ENCODE measurements around the gene F13A1. TPM values are rescaled to one million over a fixed set of nuclear protein-coding genes. Genes with fewer than 3 reads are reported as not detected.

Gene F13A1
- total and polyA plus RNA-seq, 8 donors = 6.9 to 74.7 (median 35.9) TPM

- Histone ChIP-seq H3K9me3 (no peaks in the 10 kb centered on the region), H3K36me3 (no peaks in the 10 kb centered on the region), H3K4me3 (no peak overlapping the region), H3K27me3 (peaks cover 0 to 7% (median 0%) of the 10 kb centered on the region in 3 donors), H3K27ac (no peak overlapping the region), H3K4me1 (no peaks in the 10 kb centered on the region)
- WGBS, 5 donors = 92 to 96% (median 93%) methylated on average over 3 of the region's 3 CpGs
- no peak for DNase-seq
- TF ChIP-seq, protein P1, sequence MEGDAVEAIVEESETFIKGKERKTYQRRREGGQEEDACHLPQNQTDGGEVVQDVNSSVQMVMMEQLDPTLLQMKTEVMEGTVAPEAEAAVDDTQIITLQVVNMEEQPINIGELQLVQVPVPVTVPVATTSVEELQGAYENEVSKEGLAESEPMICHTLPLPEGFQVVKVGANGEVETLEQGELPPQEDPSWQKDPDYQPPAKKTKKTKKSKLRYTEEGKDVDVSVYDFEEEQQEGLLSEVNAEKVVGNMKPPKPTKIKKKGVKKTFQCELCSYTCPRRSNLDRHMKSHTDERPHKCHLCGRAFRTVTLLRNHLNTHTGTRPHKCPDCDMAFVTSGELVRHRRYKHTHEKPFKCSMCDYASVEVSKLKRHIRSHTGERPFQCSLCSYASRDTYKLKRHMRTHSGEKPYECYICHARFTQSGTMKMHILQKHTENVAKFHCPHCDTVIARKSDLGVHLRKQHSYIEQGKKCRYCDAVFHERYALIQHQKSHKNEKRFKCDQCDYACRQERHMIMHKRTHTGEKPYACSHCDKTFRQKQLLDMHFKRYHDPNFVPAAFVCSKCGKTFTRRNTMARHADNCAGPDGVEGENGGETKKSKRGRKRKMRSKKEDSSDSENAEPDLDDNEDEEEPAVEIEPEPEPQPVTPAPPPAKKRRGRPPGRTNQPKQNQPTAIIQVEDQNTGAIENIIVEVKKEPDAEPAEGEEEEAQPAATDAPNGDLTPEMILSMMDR (IDR thresholded peaks at IDR 0.05) = no peak
- TF ChIP-seq EP300 (IDR thresholded peaks at IDR 0.05) = no peak
- TF ChIP-seq POLR2A (IDR thresholded peaks at IDR 0.05) = no peak
- TF ChIP-seq POLR2AphosphoS5 (IDR thresholded peaks at IDR 0.05) = no peak
- intact Hi-C loops (cut with DNase I; ENCODE audit: low total_unique reads) = no loop called here
Observed at GRCh38 chr6:6154335-6154734, 166.1 kb downstream of the F13A1 start.

- no peak for DNase-seq
- WGBS, 5 donors = 36 to 51% (median 48%) methylated on average over 6 of the region's 6 CpGs
- intact Hi-C loops (cut with DNase I; ENCODE audit: low total_unique reads) = no loop called here
Observed at GRCh38 chr6:6152060-6152459, 168.4 kb downstream of the F13A1 start.

DNA sequence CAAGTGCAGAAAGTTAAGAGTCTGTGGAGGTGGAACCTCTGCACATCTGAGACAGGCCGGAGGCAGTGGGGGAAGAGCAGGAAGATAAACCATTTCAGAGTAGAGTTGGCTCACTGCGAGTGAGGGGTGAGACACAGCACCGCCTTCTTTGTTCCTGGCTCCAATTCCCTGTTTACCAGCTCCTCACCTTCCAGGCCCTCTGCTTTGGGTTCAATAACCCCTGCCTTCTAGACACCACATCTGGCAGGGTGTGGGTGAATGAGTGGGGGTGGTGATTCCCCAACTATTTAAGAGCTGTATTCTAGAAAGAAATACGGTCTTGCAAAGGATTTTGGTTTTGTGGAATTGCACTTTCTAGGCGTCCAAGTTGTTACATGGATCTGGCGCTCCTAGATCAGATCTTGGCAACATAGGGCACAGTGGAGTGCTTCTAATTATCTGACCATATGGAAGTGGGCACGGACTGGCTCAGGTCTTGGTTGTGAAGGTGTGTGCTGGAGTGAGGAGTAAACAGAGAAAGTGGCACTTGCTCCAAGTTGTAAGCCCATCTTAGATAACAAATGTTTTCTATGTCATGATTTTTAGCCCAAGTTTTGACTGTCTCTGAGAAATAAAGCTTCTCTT, 172.2 kb downstream of the F13A1 start:
- Histone ChIP-seq H3K27me3 (peaks cover 0 to 7% (median 0%) of the 10 kb centered on the region in 3 donors), H3K4me1 (no peaks in the 10 kb centered on the region), H3K27ac (no peak overlapping the region), H3K4me3 (no peak overlapping the region), H3K9me3 (peaks cover 0 to 6% (median 0%) of the 10 kb centered on the region in 4 donors), H3K36me3 (no peaks in the 10 kb centered on the region)
- no peak for DNase-seq
- no peak for TF ChIP-seq EP300 (IDR thresholded peaks at IDR 0.05)
- 65 to 79% (median 72%) methylated on average over 7 of the region's 7 CpGs for WGBS, 5 donors
- intact Hi-C loops (cut with DNase I; ENCODE audit: low total_unique reads) = no loop called here

More at GRCh38 chr6:6152060-6152459, 168.4 kb downstream of the F13A1 start:
- Histone ChIP-seq H3K4me3 (no peak overlapping the region), H3K36me3 (no peaks in the 10 kb centered on the region), H3K27ac (no peak overlapping the region), H3K4me1 (no peaks in the 10 kb centered on the region), H3K9me3 (peaks cover 0 to 2% (median 0%) of the 10 kb centered on the region in 4 donors), H3K27me3 (peaks cover 0 to 7% (median 0%) of the 10 kb centered on the region in 3 donors)
- no peak for TF ChIP-seq EP300 (IDR thresholded peaks at IDR 0.05)
- no peak for TF ChIP-seq POLR2A (IDR thresholded peaks at IDR 0.05)
- TF ChIP-seq POLR2AphosphoS5 (IDR thresholded peaks at IDR 0.05) = no peak
- TF ChIP-seq, protein P1 (IDR thresholded peaks at IDR 0.05) = no peak

- H3K36me3 ChIP-seq = no peaks in the 10 kb centered on the region
- H3K27me3 ChIP-seq = peaks cover 0 to 4% (median 0%) of the 10 kb centered on the region in 3 donors
- TF ChIP-seq, protein P1 (IDR thresholded peaks at IDR 0.05) = peak in 2 of 7 experiments; percentile 11 to 16
- no peak for TF ChIP-seq POLR2A (IDR thresholded peaks at IDR 0.05)
- TF ChIP-seq EP300 (IDR thresholded peaks at IDR 0.05) = no peak
- no peak for TF ChIP-seq POLR2AphosphoS5 (IDR thresholded peaks at IDR 0.05)
- WGBS, 5 donors = 46 to 63% (median 51%) methylated on average over 4 of the region's 4 CpGs
- DNase-seq = peak in 1 of 2 donors; percentile 18
- H3K9me3 ChIP-seq = no peaks in the 10 kb centered on the region
- H3K4me1 ChIP-seq = no peaks in the 10 kb centered on the region
- intact Hi-C loops (cut with DNase I; ENCODE audit: low total_unique reads) = no loop called here
- no peak overlapping the region for H3K27ac ChIP-seq
- no peak overlapping the region for H3K4me3 ChIP-seq
Observed at GRCh38 chr6:6131492-6132109, 188.9 kb downstream of the F13A1 start.

DNA sequence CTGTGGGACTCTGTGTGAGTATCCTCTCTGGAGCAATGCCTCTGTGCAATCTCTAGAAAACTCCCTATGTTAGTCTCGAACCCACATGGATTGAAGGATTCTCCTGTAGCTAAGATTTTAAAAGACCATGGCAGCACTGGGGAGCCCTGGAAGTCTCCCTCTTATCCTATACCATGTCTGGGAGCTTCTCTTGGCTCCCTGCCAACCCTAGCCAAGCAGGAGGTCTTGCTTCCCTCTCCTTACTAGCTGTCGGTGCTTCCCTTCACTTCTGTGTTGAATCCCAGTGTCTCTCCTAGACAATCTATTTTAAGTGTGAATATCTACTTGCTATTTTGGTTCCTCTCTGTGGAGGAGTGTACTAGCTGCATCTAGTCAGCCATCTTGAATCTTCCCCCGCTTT, 195.0 kb downstream of the F13A1 start:
- intact Hi-C loops (cut with DNase I; ENCODE audit: low total_unique reads) = no loop called here
- Histone ChIP-seq H3K36me3 (no peaks in the 10 kb centered on the region), H3K27me3 (no peaks in the 10 kb centered on the region), H3K27ac (no peak overlapping the region), H3K4me3 (no peak overlapping the region), H3K4me1 (no peaks in the 10 kb centered on the region), H3K9me3 (peaks cover 0 to 31% (median 20%) of the 10 kb centered on the region in 4 donors)
- 82 to 92% (median 85%) methylated on average over 3 of the region's 3 CpGs for WGBS, 5 donors
- TF ChIP-seq POLR2AphosphoS5 (IDR thresholded peaks at IDR 0.05) = no peak
- TF ChIP-seq, protein P1 (IDR thresholded peaks at IDR 0.05) = no peak
- TF ChIP-seq EP300 (IDR thresholded peaks at IDR 0.05) = no peak
- TF ChIP-seq POLR2A (IDR thresholded peaks at IDR 0.05) = no peak
- DNase-seq = no peak

All from stomach (tissue), 9 donors.